Nephron progenitor cell (in vitro differentiated cells): ENCODE results near the gene MYOZ3.

ENCODE experiments used
- DNase-seq: peaks from one replicate; pipeline ENCODE4 v3.0.0; 2021
- H3K27ac Mint-ChIP-seq: 2 replicates; pipeline ENCODE4 v1.8.0; 2021; ENCODE audit warnings: mild to moderate bottlenecking, moderate library complexity, mixed read lengths
- H3K27me3 Mint-ChIP-seq: 2 replicates; pipeline ENCODE4 v1.8.0; 2021; ENCODE audit warnings: mild to moderate bottlenecking, low read depth, mixed read lengths; ENCODE audit not compliant: poor library complexity
- H3K36me3 Mint-ChIP-seq: 2 replicates; pipeline ENCODE4 v1.8.0; 2021; ENCODE audit warnings: low read depth, mixed read lengths
- H3K4me1 Mint-ChIP-seq: 2 replicates; pipeline ENCODE4 v1.8.0; 2021; ENCODE audit warnings: mixed read lengths
- H3K4me3 Mint-ChIP-seq: 2 replicates; pipeline ENCODE4 v1.8.0; 2021; ENCODE audit warnings: mild to moderate bottlenecking, moderate library complexity, mixed read lengths
- H3K9me3 Mint-ChIP-seq: 2 replicates; pipeline ENCODE4 v1.8.0; 2021; ENCODE audit warnings: mild to moderate bottlenecking, moderate library complexity, mixed read lengths
- CTCF ChIP-seq: fragments of 200-600 bp; sonication (generic); IDR thresholded peaks from 2 replicates; pipeline ENCODE4 v1.5.0; 2021; ENCODE audit warnings: antibody characterized with exemption

Gene MYOZ3

GRCh38 chr5:150661821-150662596, 958 bp downstream of the MYOZ3 start:
- DNase-seq: no peak
- no peaks in the 10 kb centered on the region for H3K36me3 Mint-ChIP-seq
- H3K27me3 Mint-ChIP-seq: peaks cover 15% of the 10 kb centered on the region
- peaks cover 56% of the 10 kb centered on the region for H3K4me1 Mint-ChIP-seq
- no peaks in the 10 kb centered on the region for H3K9me3 Mint-ChIP-seq
- H3K27ac Mint-ChIP-seq: peak overlapping the region; percentile 38
- H3K4me3 Mint-ChIP-seq: no peak overlapping the region
- no peak for TF ChIP-seq CTCF

GRCh38 chr5:150662731-150663516, 1.9 kb downstream of the MYOZ3 start:
- Mint-ChIP-seq H3K4me3 (no peak overlapping the region), H3K36me3 (no peaks in the 10 kb centered on the region), H3K9me3 (no peaks in the 10 kb centered on the region), H3K4me1 (peaks cover 46% of the 10 kb centered on the region), H3K27ac (no peak overlapping the region), H3K27me3 (peaks cover 13% of the 10 kb centered on the region)
- TF ChIP-seq CTCF: no peak
- no peak for DNase-seq

- no peak for TF ChIP-seq CTCF
- no peak overlapping the region for H3K27ac Mint-ChIP-seq
- no peaks in the 10 kb centered on the region for H3K9me3 Mint-ChIP-seq
- no peaks in the 10 kb centered on the region for H3K36me3 Mint-ChIP-seq
- H3K27me3 Mint-ChIP-seq: peaks cover 13% of the 10 kb centered on the region
- no peak overlapping the region for H3K4me3 Mint-ChIP-seq
- peaks cover 36% of the 10 kb centered on the region for H3K4me1 Mint-ChIP-seq
- DNase-seq: no peak
Measured at GRCh38 chr5:150663936-150664335, 2.9 kb downstream of the MYOZ3 start.

GRCh38 chr5:150665044-150665443, 4.0 kb downstream of the MYOZ3 start:
- H3K27ac Mint-ChIP-seq: no peak overlapping the region
- no peak for TF ChIP-seq CTCF
- peaks cover 13% of the 10 kb centered on the region for H3K27me3 Mint-ChIP-seq
- peaks cover 3% of the 10 kb centered on the region for H3K9me3 Mint-ChIP-seq
- H3K4me3 Mint-ChIP-seq: no peak overlapping the region
- H3K4me1 Mint-ChIP-seq: peaks cover 25% of the 10 kb centered on the region
- H3K36me3 Mint-ChIP-seq: peaks cover 2% of the 10 kb centered on the region
- DNase-seq: no peak

GRCh38 chr5:150670275-150670947, 9.4 kb downstream of the MYOZ3 start:
- Mint-ChIP-seq H3K27me3 (peaks cover 16% of the 10 kb centered on the region), H3K9me3 (peaks cover 5% of the 10 kb centered on the region), H3K4me1 (peaks cover 35% of the 10 kb centered on the region), H3K27ac (no peak overlapping the region), H3K4me3 (peak overlapping the region; percentile 79), H3K36me3 (peaks cover 5% of the 10 kb centered on the region)
- no peak for DNase-seq
- TF ChIP-seq CTCF: no peak
